OCI-LY1 (cell line): ENCODE results near the gene DOCK6.

Experiments used
- EZH2 ChIP-seq: fragments of 200-600 bp; sonication (generic), shearing (Covaris generic); IDR thresholded peaks from 2 replicates; pipeline ENCODE4 v1.8.0; 2017; ENCODE audit warnings: borderline replicate concordance, mixed run types, mild to moderate bottlenecking, antibody characterized with exemption, low read length, moderate library complexity, mixed read lengths
- TF ChIP-seq, protein P1 (sequence below): fragments of 200-600 bp; sonication (generic), shearing (Covaris generic); IDR thresholded peaks from 2 replicates; pipeline ENCODE4 v1.5.1; 2017; ENCODE audit warnings: mild to moderate bottlenecking, antibody characterized with exemption, low read length, moderate library complexity, mixed read lengths

- TF ChIP-seq, protein P1, sequence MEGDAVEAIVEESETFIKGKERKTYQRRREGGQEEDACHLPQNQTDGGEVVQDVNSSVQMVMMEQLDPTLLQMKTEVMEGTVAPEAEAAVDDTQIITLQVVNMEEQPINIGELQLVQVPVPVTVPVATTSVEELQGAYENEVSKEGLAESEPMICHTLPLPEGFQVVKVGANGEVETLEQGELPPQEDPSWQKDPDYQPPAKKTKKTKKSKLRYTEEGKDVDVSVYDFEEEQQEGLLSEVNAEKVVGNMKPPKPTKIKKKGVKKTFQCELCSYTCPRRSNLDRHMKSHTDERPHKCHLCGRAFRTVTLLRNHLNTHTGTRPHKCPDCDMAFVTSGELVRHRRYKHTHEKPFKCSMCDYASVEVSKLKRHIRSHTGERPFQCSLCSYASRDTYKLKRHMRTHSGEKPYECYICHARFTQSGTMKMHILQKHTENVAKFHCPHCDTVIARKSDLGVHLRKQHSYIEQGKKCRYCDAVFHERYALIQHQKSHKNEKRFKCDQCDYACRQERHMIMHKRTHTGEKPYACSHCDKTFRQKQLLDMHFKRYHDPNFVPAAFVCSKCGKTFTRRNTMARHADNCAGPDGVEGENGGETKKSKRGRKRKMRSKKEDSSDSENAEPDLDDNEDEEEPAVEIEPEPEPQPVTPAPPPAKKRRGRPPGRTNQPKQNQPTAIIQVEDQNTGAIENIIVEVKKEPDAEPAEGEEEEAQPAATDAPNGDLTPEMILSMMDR, result no peak
- no peak for TF ChIP-seq EZH2
These were observed 59.7 kb downstream of the DOCK6 start for GRCh38 chr19:11202488-11203193.
